Measurements from ENCODE around the gene TMEM50A.
"Not testable (repeated sequence)": the region's sequence is repeated elsewhere in the genome, so short reads cannot be mapped to it uniquely, and the experiment has no call there.

Gene TMEM50A

GRCh38 chr1:25397549-25397948, 59.4 kb downstream of the TMEM50A start:
- not testable (repeated sequence) for H3K4me3 Mint-ChIP-seq; H3K27me3 Mint-ChIP-seq; H3K36me3 Mint-ChIP-seq; H3K9me3 Mint-ChIP-seq (ENCODE audit: low read depth); H3K4me1 Mint-ChIP-seq (ENCODE audit: low read depth); H3K27ac Mint-ChIP-seq

- not testable (repeated sequence) for H3K4me1 Mint-ChIP-seq (ENCODE audit: low read depth); H3K27me3 Mint-ChIP-seq; H3K36me3 Mint-ChIP-seq; H3K27ac Mint-ChIP-seq; H3K9me3 Mint-ChIP-seq (ENCODE audit: low read depth); H3K4me3 Mint-ChIP-seq
Measured at GRCh38 chr1:25398079-25398478, 59.9 kb downstream of the TMEM50A start.

GRCh38 chr1:25402947-25403803, 65.0 kb downstream of the TMEM50A start:
- H3K36me3 Mint-ChIP-seq; H3K27me3 Mint-ChIP-seq; H3K27ac Mint-ChIP-seq; H3K4me3 Mint-ChIP-seq; H3K4me1 Mint-ChIP-seq (ENCODE audit: low read depth); H3K9me3 Mint-ChIP-seq (ENCODE audit: low read depth): not testable (repeated sequence)

- not testable (repeated sequence) for H3K4me3 Mint-ChIP-seq; H3K27ac Mint-ChIP-seq; H3K4me1 Mint-ChIP-seq (ENCODE audit: low read depth); H3K9me3 Mint-ChIP-seq (ENCODE audit: low read depth); H3K36me3 Mint-ChIP-seq; H3K27me3 Mint-ChIP-seq
Measured at GRCh38 chr1:25405731-25406305, 67.7 kb downstream of the TMEM50A start.

GRCh38 chr1:25409641-25410427, 71.7 kb downstream of the TMEM50A start:
- not testable (repeated sequence) for H3K4me3 Mint-ChIP-seq; H3K9me3 Mint-ChIP-seq (ENCODE audit: low read depth); H3K4me1 Mint-ChIP-seq (ENCODE audit: low read depth); H3K36me3 Mint-ChIP-seq; H3K27me3 Mint-ChIP-seq; H3K27ac Mint-ChIP-seq

Data from activated naive CD8-positive, alpha-beta T cell (primary cell).